H7 (cell line): ENCODE data around the gene MAPK12. TPM values are rescaled to one million over a fixed set of nuclear protein-coding genes. Genes with fewer than 3 reads are reported as not detected.
A peak's percentile ranks its signal among the peaks of the same experiment; 100 is the strongest.
"Not testable (repeated sequence)": the region's sequence is repeated elsewhere in the genome, so short reads cannot be mapped to it uniquely, and the experiment has no call there.

Experiments
- DNase-seq: peaks from one replicate; pipeline ENCODE4 v3.0.0; 2012
- H3K27me3 ChIP-seq: 2 replicates; pipeline ENCODE4 v1.6.0; 2011; ENCODE audit warnings: mild to moderate bottlenecking, low read length; ENCODE audit not compliant: control insufficient read depth, insufficient read depth
- H3K36me3 ChIP-seq: replicated peaks from 2 replicates; pipeline ENCODE4 v1.5.1; 2011; ENCODE audit warnings: low read length; ENCODE audit not compliant: control insufficient read depth, insufficient read depth
- H3K4me3 ChIP-seq: 2 replicates; pipeline ENCODE4 v1.5.1; 2011; ENCODE audit warnings: low read depth, mild to moderate bottlenecking, control low read depth, low read length, moderate library complexity; ENCODE audit not compliant: insufficient read depth
- total RNA-seq: library from RNA; depleted of rRNA; stranded (reverse); fragments of >200 nt; shearing (Covaris generic); gene quantifications from 2 replicates; pipeline ENCODE4 v1.2.3, GENCODE V29; 2014

MAPK12 gene
- total RNA-seq, 1 experiment from 2014 or later = 23.8 TPM

- no peak overlapping the region for H3K4me3 ChIP-seq
- no peak for DNase-seq
- H3K36me3 ChIP-seq = peaks cover 7% of the 10 kb centered on the region
- H3K27me3 ChIP-seq = no peaks in the 10 kb centered on the region
These were observed 19.4 kb upstream of the MAPK12 start for GRCh38 chr22:50280708-50281383.

- Histone ChIP-seq H3K27me3 (no peaks in the 10 kb centered on the region), H3K4me3 (no peak overlapping the region), H3K36me3 (peaks cover 6% of the 10 kb centered on the region)
- no peak for DNase-seq
These were observed 18.7 kb upstream of the MAPK12 start for GRCh38 chr22:50280022-50280707.

- H3K4me3 ChIP-seq = no peak overlapping the region
- H3K36me3 ChIP-seq = peaks cover 6% of the 10 kb centered on the region
- no peak for DNase-seq
- no peaks in the 10 kb centered on the region for H3K27me3 ChIP-seq
These were observed 17.6 kb upstream of the MAPK12 start for GRCh38 chr22:50278956-50279619.

- Histone ChIP-seq H3K36me3 (peaks cover 6% of the 10 kb centered on the region), H3K27me3 (no peaks in the 10 kb centered on the region), H3K4me3 (no peak overlapping the region)
- DNase-seq = no peak
These were observed 17.0 kb upstream of the MAPK12 start for GRCh38 chr22:50278461-50278860.

- peaks cover 6% of the 10 kb centered on the region for H3K36me3 ChIP-seq
- no peak overlapping the region for H3K4me3 ChIP-seq
- H3K27me3 ChIP-seq = no peaks in the 10 kb centered on the region
- no peak for DNase-seq
These were observed 16.3 kb upstream of the MAPK12 start for GRCh38 chr22:50277761-50278160.

- H3K4me3 ChIP-seq = no peak overlapping the region
- DNase-seq = peak; percentile 89
- peaks cover 5% of the 10 kb centered on the region for H3K36me3 ChIP-seq
- H3K27me3 ChIP-seq = peaks cover 6% of the 10 kb centered on the region
These were observed 14.7 kb upstream of the MAPK12 start for GRCh38 chr22:50276143-50276542.

GRCh38 chr22:50275181-50276055 is 13.9 kb upstream of the MAPK12 start:
- Histone ChIP-seq H3K4me3 (no peak overlapping the region), H3K36me3 (peaks cover 5% of the 10 kb centered on the region), H3K27me3 (peaks cover 14% of the 10 kb centered on the region)
- DNase-seq = no peak

GRCh38 chr22:50274771-50275170 is 13.3 kb upstream of the MAPK12 start:
- Histone ChIP-seq H3K27me3 (peaks cover 19% of the 10 kb centered on the region), H3K4me3 (no peak overlapping the region), H3K36me3 (peaks cover 5% of the 10 kb centered on the region)
- no peak for DNase-seq

GRCh38 chr22:50274311-50274710 is 12.8 kb upstream of the MAPK12 start:
- H3K4me3 ChIP-seq = no peak overlapping the region
- peak; percentile 86 for DNase-seq
- H3K27me3 ChIP-seq = peaks cover 24% of the 10 kb centered on the region
- H3K36me3 ChIP-seq = peaks cover 5% of the 10 kb centered on the region

- not testable (repeated sequence) for H3K36me3 ChIP-seq, DNase-seq, H3K4me3 ChIP-seq
- peaks cover 29% of the 10 kb centered on the region for H3K27me3 ChIP-seq
These were observed 12.3 kb upstream of the MAPK12 start for GRCh38 chr22:50273781-50274180.

GRCh38 chr22:50273352-50273751 is 11.9 kb upstream of the MAPK12 start:
- DNase-seq, H3K36me3 ChIP-seq, H3K4me3 ChIP-seq: not testable (repeated sequence)
- H3K27me3 ChIP-seq = peaks cover 33% of the 10 kb centered on the region

GRCh38 chr22:50272044-50272802 is 10.7 kb upstream of the MAPK12 start:
- Histone ChIP-seq H3K4me3 (no peak overlapping the region), H3K27me3 (peaks cover 43% of the 10 kb centered on the region), H3K36me3 (peaks cover 3% of the 10 kb centered on the region)
- DNase-seq = no peak

- DNase-seq = peak; percentile 98
- Histone ChIP-seq H3K27me3 (peaks cover 50% of the 10 kb centered on the region), H3K36me3 (peaks cover 2% of the 10 kb centered on the region), H3K4me3 (peak overlapping the region; percentile 22)
These were observed 10.1 kb upstream of the MAPK12 start for GRCh38 chr22:50271519-50271970.
